AG04449 (cell line): ENCODE results near the gene DYNC2H1.

Experiments
- CTCF ChIA-PET: fragments of 350-600 bp; formaldehyde crosslinking; extraction: SDS; loops from one replicate; lab custom pipeline; 2021; ENCODE audit warnings: antibody characterized with exemption; lab: Yijun Ruan, JAX
- POLR2A ChIA-PET: fragments of 400-600, 350-600 bp; formaldehyde crosslinking; extraction: SDS; loops from one replicate; lab custom pipeline; 2020; ENCODE audit warnings: antibody characterized with exemption, inconsistent platforms; lab: Yijun Ruan, JAX
- DNase-seq: peaks from one replicate; pipeline ENCODE4 v3.0.0-alpha.2; 2010; ENCODE audit warnings: low read depth, low spot score
- H3K4me3 ChIP-seq: 2 replicates; pipeline ENCODE4 v1.5.1; 2011; ENCODE audit warnings: low read depth, mild to moderate bottlenecking, control low read depth, low read length
- CTCF ChIP-seq: IDR thresholded peaks from one replicate; pipeline ENCODE4 v1.5.1; 2011; ENCODE audit warnings: mild to moderate bottlenecking, moderate library complexity, low read length, control low read depth, inconsistent platforms; ENCODE audit not compliant: insufficient read depth; ENCODE audit errors: missing control alignments

Gene DYNC2H1

GRCh38 chr11:103157542-103157941 lies 48.3 kb downstream of the DYNC2H1 start:
- ChIA-PET POLR2A (no interaction called here), CTCF (no interaction called here)
- no peak overlapping the region for H3K4me3 ChIP-seq
- no peak for TF ChIP-seq CTCF
- no peak for DNase-seq

- CTCF ChIA-PET, result no interaction called here
- POLR2A ChIA-PET, result no interaction called here
- DNase-seq, result no peak
- TF ChIP-seq CTCF, result no peak
- H3K4me3 ChIP-seq, result no peak overlapping the region
Measured at GRCh38 chr11:103164093-103164796, 55.0 kb downstream of the DYNC2H1 start.

DNA sequence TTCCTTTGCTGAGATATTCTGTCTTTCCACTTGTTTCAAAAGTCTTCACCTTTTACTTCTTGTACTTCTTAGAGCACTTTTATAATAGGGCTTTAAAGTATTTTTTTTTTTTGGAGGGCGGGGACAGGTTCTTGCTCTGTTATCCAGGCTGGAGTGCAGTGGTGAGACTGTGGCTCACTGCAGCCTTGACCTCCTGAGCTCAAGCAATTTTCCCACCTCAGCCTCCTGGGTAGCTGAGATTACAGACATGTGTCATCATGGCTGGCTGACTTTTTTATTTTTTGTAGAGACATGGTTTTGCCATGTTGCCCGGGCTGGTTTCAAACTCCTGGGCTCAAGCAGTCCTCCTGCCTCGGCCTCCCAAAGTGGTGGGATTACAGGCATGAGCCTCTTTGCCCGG lies 57.9 kb downstream of the DYNC2H1 start:
- CTCF ChIA-PET, result no interaction called here
- no peak for DNase-seq
- no peak for TF ChIP-seq CTCF
- POLR2A ChIA-PET, result no interaction called here
- H3K4me3 ChIP-seq, result no peak overlapping the region

GRCh38 chr11:103170865-103171264 lies 61.6 kb downstream of the DYNC2H1 start:
- no peak for TF ChIP-seq CTCF
- H3K4me3 ChIP-seq, result no peak overlapping the region
- POLR2A ChIA-PET, result no interaction called here
- CTCF ChIA-PET, result interaction anchor here (1.8 kb wide), 1 partner anchor 31 kb away, joined by 4 read pairs; no protein-coding TSS in a partner anchor
- peak; percentile 31 for DNase-seq

DNA sequence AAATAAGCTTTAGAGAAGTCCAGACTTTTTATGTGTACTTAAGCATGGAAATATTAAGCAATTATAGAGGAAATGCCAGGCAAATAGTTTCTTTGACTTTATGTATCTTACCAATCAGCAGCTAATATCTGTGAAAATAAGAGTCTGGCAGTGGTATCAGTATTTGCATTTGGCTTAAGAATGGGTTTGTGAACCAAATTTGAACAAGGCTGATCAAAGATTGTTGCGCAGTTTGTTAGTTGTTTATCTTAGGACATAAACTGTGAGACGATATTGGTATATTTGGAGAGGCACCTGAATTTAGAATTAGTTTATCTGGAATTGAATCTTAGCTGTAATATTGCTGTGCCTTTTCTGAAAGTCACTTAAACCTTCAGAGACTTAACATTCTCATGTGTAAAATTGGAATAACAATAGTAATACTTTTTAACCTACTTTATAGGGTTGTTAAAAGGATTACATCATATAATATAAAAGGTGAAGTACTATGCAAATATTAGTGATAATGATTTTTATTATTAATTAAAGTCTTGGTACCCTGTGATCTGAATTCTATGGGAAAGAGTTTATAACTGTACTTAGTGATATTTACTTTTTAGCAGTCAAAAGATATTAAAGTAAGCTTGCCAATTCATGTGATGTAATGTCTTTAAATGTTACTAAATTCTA lies 66.4 kb downstream of the DYNC2H1 start:
- ChIA-PET POLR2A (no interaction called here), CTCF (interaction anchor here (0.9 kb wide), 2 partner anchors 14 to 28 kb away, joined by 3 read pairs; no protein-coding TSS in a partner anchor)
- TF ChIP-seq CTCF, result no peak
- no peak for DNase-seq
- no peak overlapping the region for H3K4me3 ChIP-seq

DNA sequence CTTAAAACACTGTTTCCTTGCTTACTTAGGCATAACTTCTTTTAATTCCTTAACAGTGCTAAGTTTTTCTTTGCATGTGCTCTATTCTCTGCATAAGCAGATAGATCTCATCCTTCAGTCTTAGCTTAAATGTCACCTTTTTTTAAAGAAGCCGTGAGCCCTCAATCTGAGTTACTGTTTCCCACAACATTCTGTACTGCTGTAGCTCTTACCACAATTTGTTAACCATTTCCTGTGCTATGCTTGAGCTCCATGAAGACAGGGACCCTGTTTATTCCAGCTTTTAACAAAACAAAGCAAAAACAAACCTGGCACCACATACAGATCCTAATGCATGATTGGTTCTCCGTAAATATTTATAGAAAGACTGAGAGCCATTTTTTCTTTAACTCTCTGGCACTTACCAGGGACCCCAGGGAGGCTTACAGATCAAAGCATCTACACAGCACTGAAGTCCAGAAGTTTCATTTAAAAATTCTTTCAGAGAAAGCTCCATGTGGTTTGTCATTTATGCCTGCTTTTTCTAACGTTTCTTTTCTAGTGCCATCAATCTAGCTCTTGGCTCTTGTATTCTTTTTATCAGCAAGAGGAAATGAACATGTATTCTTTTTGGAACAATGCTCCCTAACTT lies 74.9 kb downstream of the DYNC2H1 start:
- POLR2A ChIA-PET, result no interaction called here
- CTCF ChIA-PET, result no interaction called here
- H3K4me3 ChIP-seq, result no peak overlapping the region
- no peak for TF ChIP-seq CTCF
- no peak for DNase-seq
